ENCODE data around the gene NADSYN1.

- TF ChIP-seq, protein P1, sequence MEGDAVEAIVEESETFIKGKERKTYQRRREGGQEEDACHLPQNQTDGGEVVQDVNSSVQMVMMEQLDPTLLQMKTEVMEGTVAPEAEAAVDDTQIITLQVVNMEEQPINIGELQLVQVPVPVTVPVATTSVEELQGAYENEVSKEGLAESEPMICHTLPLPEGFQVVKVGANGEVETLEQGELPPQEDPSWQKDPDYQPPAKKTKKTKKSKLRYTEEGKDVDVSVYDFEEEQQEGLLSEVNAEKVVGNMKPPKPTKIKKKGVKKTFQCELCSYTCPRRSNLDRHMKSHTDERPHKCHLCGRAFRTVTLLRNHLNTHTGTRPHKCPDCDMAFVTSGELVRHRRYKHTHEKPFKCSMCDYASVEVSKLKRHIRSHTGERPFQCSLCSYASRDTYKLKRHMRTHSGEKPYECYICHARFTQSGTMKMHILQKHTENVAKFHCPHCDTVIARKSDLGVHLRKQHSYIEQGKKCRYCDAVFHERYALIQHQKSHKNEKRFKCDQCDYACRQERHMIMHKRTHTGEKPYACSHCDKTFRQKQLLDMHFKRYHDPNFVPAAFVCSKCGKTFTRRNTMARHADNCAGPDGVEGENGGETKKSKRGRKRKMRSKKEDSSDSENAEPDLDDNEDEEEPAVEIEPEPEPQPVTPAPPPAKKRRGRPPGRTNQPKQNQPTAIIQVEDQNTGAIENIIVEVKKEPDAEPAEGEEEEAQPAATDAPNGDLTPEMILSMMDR (IDR thresholded peaks at IDR 0.05; ENCODE audit: poor library complexity, severe bottlenecking) = no peak
- no peak for TF ChIP-seq RAD21 (conservative IDR thresholded peaks at IDR 0.05)
- TF ChIP-seq POLR2AphosphoS5 (IDR thresholded peaks at IDR 0.05) = no peak
Measured at GRCh38 chr11:71489311-71490043, 36.5 kb downstream of the NADSYN1 start.
